ENCODE data around the gene SEPTIN10.

SEPTIN10 gene

GRCh38 chr2:109494351-109494750, 119.4 kb downstream of the SEPTIN10 start:
- DNase-seq: no peak

GRCh38 chr2:109493176-109493935, 120.4 kb downstream of the SEPTIN10 start:
- DNase-seq: no peak

Measured in NCI-H69 (cell line).